Transverse colon (tissue), 4 donors: Measurements from ENCODE around the gene SPECC1. TPM values are rescaled to one million over a fixed set of nuclear protein-coding genes. Genes with fewer than 3 reads are reported as not detected.

Source experiments
- DNase-seq: peaks from one replicate; pipeline ENCODE4 v3.0.0-alpha.2; 2019
- H3K27ac ChIP-seq, 4 donors: fragments of 200-600 bp; sonication (generic); 2 replicates each; pipeline ENCODE4 v1.5.1; 2016 to 2018; ENCODE audit warnings: inconsistent platforms in 4 of 4
- H3K27me3 ChIP-seq: fragments of 200-600 bp; sonication (generic); 2 replicates; pipeline ENCODE4 v1.5.1; 2017; ENCODE audit warnings: inconsistent platforms
- H3K36me3 ChIP-seq, 4 donors: fragments of 200-600 bp; sonication (generic); 2 replicates each; pipeline ENCODE4 v1.5.1; 2017 to 2019; ENCODE audit warnings: inconsistent platforms in 4 of 4
- H3K4me1 ChIP-seq, 4 donors: fragments of 200-600 bp; sonication (generic); 2 replicates each; pipeline ENCODE4 v1.5.1; 2017 to 2020; ENCODE audit warnings: inconsistent platforms in 4 of 4
- H3K4me3 ChIP-seq, 4 donors: fragments of 200-600 bp; sonication (generic); 1 replicate in 1 of 4; 2 replicates in 3 of 4; pipeline versions ENCODE4 v1.5.1 to v1.6.1; 2017 to 2019; ENCODE audit warnings: inconsistent platforms in 4 of 4
- H3K9me3 ChIP-seq, 2 donors: fragments of 200-600 bp; sonication (generic); 2 replicates each; pipeline ENCODE4 v1.5.1; 2017 to 2019; ENCODE audit warnings: inconsistent platforms in 2 of 2
- EP300 ChIP-seq: sonication (generic); formaldehyde crosslinking; IDR thresholded peaks from one replicate; pipeline ENCODE4 v1.6.1; 2017; ENCODE audit warnings: antibody characterized with exemption, low read depth
- POLR2A ChIP-seq: fragments of 450-650 bp; IDR thresholded peaks from one replicate; pipeline ENCODE4 v1.6.1; 2016; ENCODE audit warnings: antibody characterized with exemption, mild to moderate bottlenecking, moderate library complexity
- POLR2AphosphoS5 ChIP-seq, 3 donors: sonication (generic); formaldehyde crosslinking; IDR thresholded peaks; one replicate each; pipeline ENCODE4 v1.6.1; 2016; ENCODE audit warnings: antibody characterized with exemption in 3 of 3
- WGBS, 2 donors: methylation state at CpG; one replicate each; pipeline ENCODE4 v1.1.5; 2018; ENCODE audit warnings: low coverage in 1 of 2; 5-methylcytosine and 5-hydroxymethylcytosine counted together
- in situ Hi-C, 4 donors: fragments of 200-750 bp; cut with MboI; loops; one replicate each; pipeline versions ENCODE4 v1.15.0 to v1.15.1; 2017; ENCODE audit warnings: low sequenced_read_pairs in 3 of 4, low pct_ligation_motif_present in 1 of 4, low pct_unique_long_range_greater_than_20kb in 1 of 4
- intact Hi-C: fragments of 100-400 bp; cut with DNase I; formaldehyde crosslinking; loops from one replicate; pipeline ENCODE4 v1.15.1; 2023; ENCODE audit warnings: low total_unique reads
- total RNA-seq, 4 donors: library from RNA; depleted of rRNA; stranded (reverse); fragments of >200 nt; gene quantifications; one replicate each; pipeline ENCODE4 v1.1.0, GENCODE V29; 2016
- TF ChIP-seq, protein P1 (sequence below), 5 experiments: fragments of 200-600 bp in 3 of 5; fragments of 450-650 bp in 2 of 5; sonication (generic) in 3 of 5; IDR thresholded peaks; 1 replicate in 2 of 5; 2 replicates in 3 of 5; pipeline ENCODE4 v1.5.1; 2016 to 2017; ENCODE audit warnings: antibody characterized with exemption in 5 of 5, inconsistent platforms in 3 of 5, mild to moderate bottlenecking in 2 of 5, moderate library complexity in 1 of 5

Gene SPECC1
- total RNA-seq, 4 donors from 2014 or later, result 117 to 141 (median 125) TPM

DNA sequence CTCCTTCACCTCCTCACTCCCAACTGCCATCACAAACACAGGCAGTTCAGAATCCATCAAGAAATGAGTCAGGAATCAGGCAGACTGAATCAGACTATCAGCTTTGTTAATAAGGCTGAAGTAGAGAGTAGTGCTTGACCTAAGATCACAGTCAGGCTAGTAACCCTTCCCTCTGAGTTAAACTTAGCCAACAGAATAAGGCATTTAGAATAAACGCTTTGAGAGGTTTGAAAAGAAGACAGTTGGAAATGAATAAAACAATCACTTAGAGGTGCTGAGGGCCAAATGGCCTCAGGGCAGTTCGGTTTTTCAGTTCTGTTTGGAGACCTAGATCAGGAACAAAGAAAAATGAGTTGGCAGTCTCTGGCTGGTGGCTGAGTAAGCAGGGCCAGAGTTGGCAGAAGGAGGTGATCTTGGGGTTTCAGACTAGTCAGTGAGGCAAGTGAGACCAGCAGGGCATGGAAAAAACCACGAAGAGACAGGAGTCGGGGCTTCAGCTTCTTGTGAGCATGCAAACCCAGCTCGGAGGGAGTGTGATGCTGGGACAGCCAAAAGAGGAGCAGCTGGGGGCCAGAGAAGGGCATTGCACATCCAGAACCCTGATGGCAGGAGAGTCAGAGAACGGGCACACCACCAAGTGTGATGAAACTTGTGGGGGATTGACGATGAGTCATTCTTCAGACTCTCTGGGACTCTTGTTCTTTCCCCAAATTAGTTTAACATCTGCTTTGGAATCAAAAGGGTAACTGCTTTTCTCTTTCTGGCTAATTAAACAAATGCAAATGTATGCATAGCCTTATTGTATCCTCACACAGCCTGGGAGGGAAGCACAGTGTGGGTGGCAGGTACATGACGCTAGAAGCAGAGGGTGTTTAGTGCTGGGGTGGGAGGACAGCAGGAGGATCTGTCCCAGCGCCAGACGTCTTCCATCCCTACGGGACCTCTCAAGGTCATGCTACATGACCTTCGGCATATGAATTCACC is 54.8 kb downstream of the SPECC1 start:
- Histone ChIP-seq H3K4me1 (peaks cover 0 to 26% (median 4%) of the 10 kb centered on the region in 4 donors), H3K9me3 (no peaks in the 10 kb centered on the region), H3K27ac (peak overlapping the region; percentile 50 to 75 (median 57)), H3K27me3 (no peaks in the 10 kb centered on the region), H3K4me3 (no peak overlapping the region), H3K36me3 (no peaks in the 10 kb centered on the region)
- TF ChIP-seq POLR2AphosphoS5 (IDR thresholded peaks at IDR 0.05), result peak in 1 of 3 donors; percentile 38
- TF ChIP-seq, protein P1, sequence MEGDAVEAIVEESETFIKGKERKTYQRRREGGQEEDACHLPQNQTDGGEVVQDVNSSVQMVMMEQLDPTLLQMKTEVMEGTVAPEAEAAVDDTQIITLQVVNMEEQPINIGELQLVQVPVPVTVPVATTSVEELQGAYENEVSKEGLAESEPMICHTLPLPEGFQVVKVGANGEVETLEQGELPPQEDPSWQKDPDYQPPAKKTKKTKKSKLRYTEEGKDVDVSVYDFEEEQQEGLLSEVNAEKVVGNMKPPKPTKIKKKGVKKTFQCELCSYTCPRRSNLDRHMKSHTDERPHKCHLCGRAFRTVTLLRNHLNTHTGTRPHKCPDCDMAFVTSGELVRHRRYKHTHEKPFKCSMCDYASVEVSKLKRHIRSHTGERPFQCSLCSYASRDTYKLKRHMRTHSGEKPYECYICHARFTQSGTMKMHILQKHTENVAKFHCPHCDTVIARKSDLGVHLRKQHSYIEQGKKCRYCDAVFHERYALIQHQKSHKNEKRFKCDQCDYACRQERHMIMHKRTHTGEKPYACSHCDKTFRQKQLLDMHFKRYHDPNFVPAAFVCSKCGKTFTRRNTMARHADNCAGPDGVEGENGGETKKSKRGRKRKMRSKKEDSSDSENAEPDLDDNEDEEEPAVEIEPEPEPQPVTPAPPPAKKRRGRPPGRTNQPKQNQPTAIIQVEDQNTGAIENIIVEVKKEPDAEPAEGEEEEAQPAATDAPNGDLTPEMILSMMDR (IDR thresholded peaks at IDR 0.05), result no peak
- peak; percentile 54 for DNase-seq
- in situ Hi-C loops, result no loop called here
- WGBS, 2 donors, result 59 to 64% methylated on average over 11 to 12 of the region's 12 CpGs
- intact Hi-C loops, result no loop called here

DNA sequence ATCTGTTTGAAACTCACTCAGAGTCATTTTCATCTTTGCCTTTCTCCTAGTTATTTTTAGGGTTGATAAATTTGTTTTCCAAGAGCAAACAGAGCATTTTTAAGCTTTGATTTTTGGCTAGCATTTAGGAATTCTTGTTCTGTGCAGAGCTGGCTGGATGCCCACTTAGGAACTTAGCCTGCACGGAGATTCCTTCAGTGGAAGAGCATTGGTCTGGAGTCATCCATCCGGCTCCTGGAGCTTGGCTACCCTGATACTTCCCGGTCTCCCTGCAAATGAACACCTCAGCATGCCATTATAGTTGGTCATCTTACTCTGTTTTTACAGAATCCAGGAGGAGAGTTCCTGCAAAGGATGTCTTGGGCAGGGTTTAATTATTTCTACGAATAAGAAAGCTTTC is 57.1 kb downstream of the SPECC1 start:
- no peak for DNase-seq
- in situ Hi-C loops (no loop called here), intact Hi-C loops (no loop called here)
- Histone ChIP-seq H3K9me3 (no peaks in the 10 kb centered on the region), H3K27ac (peak overlapping the region in 1 of 4 donors; percentile 47), H3K4me3 (no peak overlapping the region), H3K36me3 (no peaks in the 10 kb centered on the region), H3K4me1 (peaks cover 0 to 26% (median 4%) of the 10 kb centered on the region in 4 donors), H3K27me3 (no peaks in the 10 kb centered on the region)
- TF ChIP-seq POLR2AphosphoS5 (IDR thresholded peaks at IDR 0.05), result no peak
- no peak for TF ChIP-seq POLR2A
- TF ChIP-seq, protein P1 (IDR thresholded peaks at IDR 0.05), result no peak
- no peak for TF ChIP-seq EP300
- 71 to 72% methylated on average over 3 to 4 of the region's 4 CpGs for WGBS, 2 donors

DNA sequence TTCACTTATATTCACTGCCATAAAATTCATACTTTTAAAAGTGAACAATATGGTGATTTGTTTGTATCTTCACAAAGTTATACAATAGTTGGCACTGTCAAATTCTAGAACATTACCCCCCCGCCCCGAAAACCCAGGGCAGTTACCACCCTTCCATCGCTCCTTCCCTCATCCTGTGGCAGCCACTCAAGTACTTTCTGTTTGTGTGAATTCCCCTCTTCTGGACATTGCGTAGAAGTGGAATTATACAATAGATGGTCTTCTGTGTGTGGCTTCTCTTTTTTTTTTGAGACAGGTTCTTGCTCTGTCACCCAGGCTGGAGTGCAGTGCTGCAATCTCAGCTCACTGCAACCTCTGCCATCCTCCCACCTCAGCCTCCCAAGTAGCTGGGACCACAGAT is 58.6 kb downstream of the SPECC1 start:
- H3K4me1 ChIP-seq, result peaks cover 0 to 26% (median 4%) of the 10 kb centered on the region in 4 donors
- DNase-seq, result no peak
- no peak for TF ChIP-seq POLR2AphosphoS5 (IDR thresholded peaks at IDR 0.05)
- TF ChIP-seq, protein P1 (IDR thresholded peaks at IDR 0.05), result no peak
- TF ChIP-seq POLR2A, result no peak
- no peak for TF ChIP-seq EP300
- H3K27me3 ChIP-seq, result no peaks in the 10 kb centered on the region
- H3K36me3 ChIP-seq, result no peaks in the 10 kb centered on the region
- H3K27ac ChIP-seq, result no peak overlapping the region
- in situ Hi-C loops (no loop called here), intact Hi-C loops (no loop called here)
- no peaks in the 10 kb centered on the region for H3K9me3 ChIP-seq
- WGBS, 2 donors, result 93 to 94% methylated on average over 3 to 4 of the region's 4 CpGs
- no peak overlapping the region for H3K4me3 ChIP-seq

DNA sequence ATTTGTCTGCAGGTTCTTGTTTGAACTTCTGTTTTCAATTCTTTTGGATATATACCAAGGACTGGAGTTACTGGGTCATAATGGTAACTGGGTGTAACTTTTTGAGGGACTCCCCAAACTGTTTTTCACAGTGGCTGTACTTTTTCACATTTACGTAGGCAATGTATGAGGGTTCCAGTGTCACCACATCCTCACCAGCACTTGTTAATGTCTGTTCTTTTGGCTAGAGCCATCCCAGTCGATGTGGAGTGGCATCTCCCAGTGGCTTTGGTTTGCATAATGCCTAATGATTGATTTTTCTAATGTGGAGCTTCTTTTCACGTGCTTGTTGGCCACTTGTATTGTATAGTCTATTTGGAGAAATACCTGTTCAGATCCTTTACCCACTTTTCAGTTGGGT is 59.3 kb downstream of the SPECC1 start:
- DNase-seq, result no peak

More for the DNA sequence above, 59.3 kb downstream of the SPECC1 start:
- no peaks in the 10 kb centered on the region for H3K27me3 ChIP-seq
- TF ChIP-seq EP300 (no peak), POLR2AphosphoS5 (IDR thresholded peaks at IDR 0.05) (no peak), POLR2A (no peak)
- TF ChIP-seq, protein P1 (IDR thresholded peaks at IDR 0.05), result no peak
- intact Hi-C loops, result no loop called here
- no peak overlapping the region for H3K27ac ChIP-seq
- no peaks in the 10 kb centered on the region for H3K9me3 ChIP-seq
- H3K4me1 ChIP-seq, result peaks cover 0 to 23% (median 4%) of the 10 kb centered on the region in 4 donors
- WGBS, 2 donors, result 80 to 88% methylated on average over 1 to 3 of the region's 3 CpGs
- no peak overlapping the region for H3K4me3 ChIP-seq
- in situ Hi-C loops, result no loop called here
- no peaks in the 10 kb centered on the region for H3K36me3 ChIP-seq
